Measurements from ENCODE around the gene WASHC4. TPM values are rescaled to one million over a fixed set of nuclear protein-coding genes. Genes with fewer than 3 reads are reported as not detected.

The WASHC4 gene
- total and polyA plus RNA-seq, 2 donors (not counting 3 experiments of a cell fraction or from before 2014, with no cell fraction given), result 30.4 to 123 TPM

DNA sequence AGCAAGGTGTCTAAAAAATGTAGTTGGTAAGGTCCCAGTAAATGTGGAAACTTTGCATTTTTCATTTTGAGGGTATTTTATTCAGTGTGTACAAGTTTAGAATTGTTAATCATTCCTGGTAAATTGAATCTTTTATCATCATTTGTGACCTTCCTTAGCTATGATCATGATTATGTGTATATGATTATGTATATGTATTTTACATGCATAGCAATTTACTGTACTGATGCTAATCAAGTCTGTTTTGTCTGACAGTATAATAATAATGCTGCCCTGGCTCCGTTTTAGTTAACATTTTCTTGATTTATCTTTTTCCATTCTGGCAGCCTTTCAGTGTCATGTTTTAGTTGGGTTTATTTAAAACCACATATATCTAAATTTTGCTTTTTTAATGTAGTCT, 9.4 kb downstream of the WASHC4 start:
- Histone ChIP-seq H3K4me3 (replicated peaks in 1 of 3; ENCODE audit: insufficient read depth in 1 of 3, low read depth in 1 of 3, low read length in 3 of 3) (no peak overlapping the region), H3K4me1 (ENCODE audit: control insufficient read depth, extremely low read depth, insufficient read depth, low read length) (peaks cover 5% of the 10 kb centered on the region), H4K20me1 (replicated peaks; ENCODE audit: control insufficient read depth, extremely low read depth, insufficient read depth, low read length) (peaks cover 14% of the 10 kb centered on the region), H3K27ac (ENCODE audit: insufficient read depth, low read depth, low read length) (no peak overlapping the region), H3K4me2 (ENCODE audit: insufficient read depth, low read length) (no peak overlapping the region), H3K79me2 (ENCODE audit: control insufficient read depth, insufficient read depth, low read length) (peaks cover 38% of the 10 kb centered on the region), H3K36me3 (ENCODE audit: control insufficient read depth in 2 of 2, extremely low read depth in 1 of 2, insufficient read depth in 2 of 2, low read length in 2 of 2) (peaks cover 14 to 62% of the 10 kb centered on the region in 2 experiments), H2AFZ (ENCODE audit: low read depth, low read length) (no peak overlapping the region), H3K9me1 (replicated peaks; ENCODE audit: control insufficient read depth, extremely low read depth, insufficient read depth, low read length) (no peaks in the 10 kb centered on the region), H3K9ac (replicated peaks; ENCODE audit: extremely low read depth, insufficient read depth, low read length) (no peak overlapping the region), H3K9me3 (replicated peaks; ENCODE audit: control insufficient read depth, insufficient read depth, low read length) (no peaks in the 10 kb centered on the region), H3K27me3 (ENCODE audit: control insufficient read depth in 2 of 2, insufficient read depth in 2 of 2, low read length in 2 of 2) (no peaks in the 10 kb centered on the region)
- no TSS peak for BruUV-seq (replicated peaks)
- POLR2A ChIA-PET, result no interaction called here
- DNase-seq (ENCODE audit: low read depth, low spot score), result no peak
- dilution Hi-C loops (cut with MboI; ENCODE audit: extremely low pct_ligation_motif_present, low sequenced_read_pairs) (no loop called here), intact Hi-C loops (cut with micrococcal nuclease) (loop anchor here (5.0 kb wide), 1 partner anchor 35 kb away; no protein-coding TSS in a partner anchor)
- TF ChIP-seq, protein P1, sequence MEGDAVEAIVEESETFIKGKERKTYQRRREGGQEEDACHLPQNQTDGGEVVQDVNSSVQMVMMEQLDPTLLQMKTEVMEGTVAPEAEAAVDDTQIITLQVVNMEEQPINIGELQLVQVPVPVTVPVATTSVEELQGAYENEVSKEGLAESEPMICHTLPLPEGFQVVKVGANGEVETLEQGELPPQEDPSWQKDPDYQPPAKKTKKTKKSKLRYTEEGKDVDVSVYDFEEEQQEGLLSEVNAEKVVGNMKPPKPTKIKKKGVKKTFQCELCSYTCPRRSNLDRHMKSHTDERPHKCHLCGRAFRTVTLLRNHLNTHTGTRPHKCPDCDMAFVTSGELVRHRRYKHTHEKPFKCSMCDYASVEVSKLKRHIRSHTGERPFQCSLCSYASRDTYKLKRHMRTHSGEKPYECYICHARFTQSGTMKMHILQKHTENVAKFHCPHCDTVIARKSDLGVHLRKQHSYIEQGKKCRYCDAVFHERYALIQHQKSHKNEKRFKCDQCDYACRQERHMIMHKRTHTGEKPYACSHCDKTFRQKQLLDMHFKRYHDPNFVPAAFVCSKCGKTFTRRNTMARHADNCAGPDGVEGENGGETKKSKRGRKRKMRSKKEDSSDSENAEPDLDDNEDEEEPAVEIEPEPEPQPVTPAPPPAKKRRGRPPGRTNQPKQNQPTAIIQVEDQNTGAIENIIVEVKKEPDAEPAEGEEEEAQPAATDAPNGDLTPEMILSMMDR (IDR thresholded peaks at IDR 0.05; ENCODE audit: extremely low read depth in 1 of 2, insufficient read depth in 1 of 2, low read depth in 1 of 2, low read length in 2 of 2), result no peak
- TF ChIP-seq EZH2 (IDR thresholded peaks at IDR 0.05; ENCODE audit: borderline replicate concordance, low read depth, low read length, severe bottlenecking) (no peak), FOS (IDR thresholded peaks at IDR 0.05; ENCODE audit: borderline replicate concordance, insufficient read depth, low read length) (no peak), JUN (IDR thresholded peaks at IDR 0.05; ENCODE audit: borderline replicate concordance, insufficient read depth, insufficient read length, low read depth) (no peak), GATA2 (IDR thresholded peaks at IDR 0.05; ENCODE audit: insufficient read depth, insufficient read length, low read depth, low read length) (no peak), MYC (IDR thresholded peaks at IDR 0.05; ENCODE audit: low read depth, low read length) (no peak), POLR2AphosphoS5 (IDR thresholded peaks at IDR 0.05; ENCODE audit: insufficient read depth, low read depth, low read length) (no peak), POLR2A (IDR thresholded peaks at IDR 0.05; ENCODE audit: low read depth, low read length) (no peak)
- TF ChIP-seq, protein P2, sequence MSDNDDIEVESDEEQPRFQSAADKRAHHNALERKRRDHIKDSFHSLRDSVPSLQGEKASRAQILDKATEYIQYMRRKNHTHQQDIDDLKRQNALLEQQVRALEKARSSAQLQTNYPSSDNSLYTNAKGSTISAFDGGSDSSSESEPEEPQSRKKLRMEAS (IDR thresholded peaks at IDR 0.05; ENCODE audit: insufficient read depth, insufficient read length), result no peak
- no peak for FAIRE-seq
- CTCF ChIA-PET, result interaction anchor here (1.1 kb wide), 1 partner anchor 11 kb away, joined by 7 read pairs; no protein-coding TSS in a partner anchor
